ENCODE data around the gene SEC14L1.

DNA sequence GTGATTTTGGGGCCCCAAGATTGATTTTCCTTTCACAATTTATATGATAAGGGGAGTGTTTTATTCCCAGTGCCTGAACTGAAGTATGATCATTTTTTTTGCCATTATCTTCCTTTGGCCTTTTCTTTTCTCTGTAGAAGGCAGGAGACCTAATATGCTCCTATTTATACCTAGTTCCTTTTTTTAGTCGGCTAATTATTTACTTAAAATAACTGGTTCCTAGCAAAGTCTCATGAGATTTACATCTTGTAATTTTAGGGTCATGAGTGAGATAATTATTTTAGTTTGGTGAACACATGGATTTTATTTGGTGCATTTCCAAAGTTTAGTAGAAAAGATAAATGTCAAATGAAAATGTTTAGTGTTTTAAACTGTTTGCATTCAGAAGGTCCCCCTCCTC lies 24.8 kb downstream of the SEC14L1 start:
- TF ChIP-seq, protein P1, sequence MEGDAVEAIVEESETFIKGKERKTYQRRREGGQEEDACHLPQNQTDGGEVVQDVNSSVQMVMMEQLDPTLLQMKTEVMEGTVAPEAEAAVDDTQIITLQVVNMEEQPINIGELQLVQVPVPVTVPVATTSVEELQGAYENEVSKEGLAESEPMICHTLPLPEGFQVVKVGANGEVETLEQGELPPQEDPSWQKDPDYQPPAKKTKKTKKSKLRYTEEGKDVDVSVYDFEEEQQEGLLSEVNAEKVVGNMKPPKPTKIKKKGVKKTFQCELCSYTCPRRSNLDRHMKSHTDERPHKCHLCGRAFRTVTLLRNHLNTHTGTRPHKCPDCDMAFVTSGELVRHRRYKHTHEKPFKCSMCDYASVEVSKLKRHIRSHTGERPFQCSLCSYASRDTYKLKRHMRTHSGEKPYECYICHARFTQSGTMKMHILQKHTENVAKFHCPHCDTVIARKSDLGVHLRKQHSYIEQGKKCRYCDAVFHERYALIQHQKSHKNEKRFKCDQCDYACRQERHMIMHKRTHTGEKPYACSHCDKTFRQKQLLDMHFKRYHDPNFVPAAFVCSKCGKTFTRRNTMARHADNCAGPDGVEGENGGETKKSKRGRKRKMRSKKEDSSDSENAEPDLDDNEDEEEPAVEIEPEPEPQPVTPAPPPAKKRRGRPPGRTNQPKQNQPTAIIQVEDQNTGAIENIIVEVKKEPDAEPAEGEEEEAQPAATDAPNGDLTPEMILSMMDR (IDR thresholded peaks at IDR 0.05): no peak
- TF ChIP-seq POLR2A (IDR thresholded peaks at IDR 0.05) (no peak), EP300 (IDR thresholded peaks at IDR 0.05) (no peak)
